ENCODE measurements around the gene KLHL7. TPM values are rescaled to one million over a fixed set of nuclear protein-coding genes. Genes with fewer than 3 reads are reported as not detected.
A peak's percentile ranks its signal among the peaks of the same experiment; 100 is the strongest.

The KLHL7 gene
- total and polyA plus RNA-seq, 9 of the 15 experiments (the other 6 are each of a cell fraction or from before 2014, with no cell fraction given), result 4.2 to 63.1 (median 32.3) TPM

DNA sequence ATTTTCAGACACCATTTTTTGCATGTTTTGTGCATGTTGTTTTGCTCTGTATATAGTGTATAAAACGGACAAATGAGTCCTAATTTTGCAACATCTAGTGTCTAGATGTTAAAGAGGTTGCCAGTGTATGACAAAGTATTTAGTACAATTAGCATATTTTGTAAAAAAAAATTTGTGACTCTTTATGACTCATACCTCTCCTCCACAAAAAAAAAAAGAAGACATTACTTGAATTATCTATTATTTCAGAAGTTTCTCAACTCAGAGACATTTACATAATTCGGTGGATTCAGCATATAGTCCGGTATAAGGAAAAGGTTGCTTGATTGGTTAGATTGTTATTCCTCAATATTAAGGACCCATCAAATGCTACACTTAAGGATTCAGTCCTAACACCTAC lies 102.3 kb downstream of the KLHL7 start (continued):
- no peak for TF ChIP-seq CBX8 (IDR thresholded peaks at IDR 0.05; ENCODE audit: borderline replicate concordance, extremely low read depth, low read depth, low read length, poor library complexity, severe bottlenecking)
- TF ChIP-seq TFAM (CRISPR knock-in tag; conservative IDR thresholded peaks at IDR 0.05), result no peak
- TF ChIP-seq ZNF431 (CRISPR knock-in tag; IDR thresholded peaks at IDR 0.05), result no peak
- TF ChIP-seq ZNF384 (IDR thresholded peaks at IDR 0.05; ENCODE audit: low read depth, low read length), result 0 out of 2 replicates have a peak, but pooled peaks have one; percentile 15
- TF ChIP-seq ZNF347 (CRISPR knock-in tag; IDR thresholded peaks at IDR 0.05; ENCODE audit: low read depth), result no peak
- TF ChIP-seq, protein P1, sequence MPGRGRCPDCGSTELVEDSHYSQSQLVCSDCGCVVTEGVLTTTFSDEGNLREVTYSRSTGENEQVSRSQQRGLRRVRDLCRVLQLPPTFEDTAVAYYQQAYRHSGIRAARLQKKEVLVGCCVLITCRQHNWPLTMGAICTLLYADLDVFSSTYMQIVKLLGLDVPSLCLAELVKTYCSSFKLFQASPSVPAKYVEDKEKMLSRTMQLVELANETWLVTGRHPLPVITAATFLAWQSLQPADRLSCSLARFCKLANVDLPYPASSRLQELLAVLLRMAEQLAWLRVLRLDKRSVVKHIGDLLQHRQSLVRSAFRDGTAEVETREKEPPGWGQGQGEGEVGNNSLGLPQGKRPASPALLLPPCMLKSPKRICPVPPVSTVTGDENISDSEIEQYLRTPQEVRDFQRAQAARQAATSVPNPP (IDR thresholded peaks at IDR 0.05; ENCODE audit: borderline replicate concordance, insufficient read depth, insufficient read length), result no peak
- TF ChIP-seq RFX7 (CRISPR knock-in tag; IDR thresholded peaks at IDR 0.05), result no peak
- no peak for TF ChIP-seq NFRKB (IDR thresholded peaks at IDR 0.05; ENCODE audit: low read depth)
- no peak for TF ChIP-seq KDM2B (CRISPR knock-in tag; IDR thresholded peaks at IDR 0.05)
- TF ChIP-seq NFE2L1 (tag; IDR thresholded peaks at IDR 0.05; ENCODE audit: borderline replicate concordance, low read depth), result no peak
- TF ChIP-seq, protein P2, sequence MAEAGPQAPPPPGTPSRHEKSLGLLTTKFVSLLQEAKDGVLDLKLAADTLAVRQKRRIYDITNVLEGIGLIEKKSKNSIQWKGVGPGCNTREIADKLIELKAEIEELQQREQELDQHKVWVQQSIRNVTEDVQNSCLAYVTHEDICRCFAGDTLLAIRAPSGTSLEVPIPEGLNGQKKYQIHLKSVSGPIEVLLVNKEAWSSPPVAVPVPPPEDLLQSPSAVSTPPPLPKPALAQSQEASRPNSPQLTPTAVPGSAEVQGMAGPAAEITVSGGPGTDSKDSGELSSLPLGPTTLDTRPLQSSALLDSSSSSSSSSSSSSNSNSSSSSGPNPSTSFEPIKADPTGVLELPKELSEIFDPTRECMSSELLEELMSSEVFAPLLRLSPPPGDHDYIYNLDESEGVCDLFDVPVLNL (CRISPR knock-in tag; IDR thresholded peaks at IDR 0.05; ENCODE audit: low read depth), result no peak

Data from K562 (cell line).